Skeletal muscle cell (primary cell): ENCODE measurements around the gene NT5C1B.
"Not testable (repeated sequence)": the region's sequence is repeated elsewhere in the genome, so short reads cannot be mapped to it uniquely, and the experiment has no call there.

ENCODE experiments used
- DNase-seq: peaks from one replicate; pipeline ENCODE4 v3.0.0-alpha.2; 2010; ENCODE audit warnings: low read depth
- H3K4me3 ChIP-seq: 2 replicates; pipeline ENCODE4 v1.5.1; 2011; ENCODE audit warnings: low read depth, mild to moderate bottlenecking, control low read depth, low read length, moderate library complexity

Gene NT5C1B

DNA sequence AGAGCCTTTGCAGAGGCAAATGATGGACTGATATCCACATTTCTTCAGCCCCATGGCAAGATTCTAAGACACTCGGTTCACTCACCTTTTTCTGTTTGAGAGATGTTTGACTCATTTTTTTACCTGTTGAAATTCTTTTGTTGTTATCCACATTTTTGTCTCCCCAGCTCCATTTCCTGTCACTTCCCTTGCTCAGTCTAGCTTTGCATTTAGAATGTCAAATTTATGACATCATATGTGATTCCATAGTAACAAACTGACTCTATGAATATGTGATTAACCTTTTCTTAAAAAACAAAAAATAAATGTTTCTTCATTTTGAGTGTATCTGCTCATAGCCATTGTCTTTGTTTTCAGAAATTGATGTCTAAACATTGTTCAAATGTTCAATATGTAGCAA, at the start of gene NT5C1B:
Gene NT5C1B, minus strand, starts transcription at position 216 of the 400 bp plus-strand sequence. Its CDS starts 101 bp downstream, at position 115.
- no peak within 1 kb of the TSS for H3K4me3 ChIP-seq

DNA sequence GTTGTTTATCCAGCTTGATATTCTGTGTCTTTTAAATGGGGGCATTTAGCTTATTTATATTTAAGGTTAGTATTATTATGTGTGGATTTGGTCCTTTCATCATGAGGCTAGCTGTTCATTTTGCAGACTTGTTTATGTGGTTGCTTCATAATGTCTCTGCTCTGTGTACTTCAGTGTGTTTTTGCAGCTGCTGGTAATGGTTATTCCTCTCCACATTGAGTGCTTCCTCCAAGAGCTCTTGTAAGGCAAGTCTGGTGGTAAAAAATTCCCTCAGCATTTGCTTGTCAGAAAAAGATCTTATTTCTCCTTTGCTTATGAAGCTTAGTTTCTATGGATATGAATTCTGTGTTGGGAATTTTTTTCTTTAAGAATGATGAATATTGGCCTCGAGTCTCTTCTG, 47.8 kb upstream of the NT5C1B start:
- DNase-seq = no peak
- no peak overlapping the region for H3K4me3 ChIP-seq

More for the DNA sequence above, at the start of gene NT5C1B:
- no peak for DNase-seq

DNA sequence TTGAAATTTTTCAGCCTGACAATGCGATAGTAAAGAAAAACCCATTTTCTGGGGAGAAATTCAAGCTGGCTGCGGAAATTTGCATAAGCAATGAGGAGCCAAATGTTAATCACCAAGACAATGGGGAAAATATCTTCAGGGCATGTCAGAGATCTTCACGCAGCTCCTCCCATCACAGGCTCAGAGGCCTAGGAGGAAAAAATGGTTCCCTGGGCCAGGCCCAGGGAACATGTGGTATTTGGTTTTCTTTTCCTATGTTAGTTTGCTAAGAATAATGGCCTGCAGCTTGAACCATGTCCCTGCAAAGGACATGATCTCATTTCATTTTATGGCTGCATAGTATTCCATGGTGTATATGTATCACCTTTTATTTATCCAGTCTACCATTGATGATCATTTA, 43.3 kb upstream of the NT5C1B start:
- not testable (repeated sequence) for DNase-seq, H3K4me3 ChIP-seq

DNA sequence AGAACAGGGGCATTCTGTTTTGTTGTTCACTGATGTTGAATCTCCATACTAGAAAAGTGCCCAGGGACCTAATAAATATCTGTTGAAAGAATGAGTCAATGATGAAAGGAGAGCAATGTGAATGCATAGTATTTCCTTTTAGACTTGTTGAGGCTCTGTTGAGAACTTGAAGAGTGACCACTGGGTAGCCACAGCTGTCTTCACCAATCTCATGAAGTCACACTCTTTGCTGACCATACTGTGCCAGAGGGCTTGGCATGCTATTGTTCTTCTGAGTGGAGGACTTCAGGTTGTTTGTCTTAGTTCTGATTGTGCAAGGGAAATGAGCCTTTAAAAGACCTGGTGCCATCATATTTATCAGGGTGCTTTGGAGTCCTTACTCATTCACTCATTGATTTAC, 41.6 kb upstream of the NT5C1B start:
- DNase-seq = no peak
- H3K4me3 ChIP-seq = no peak overlapping the region

DNA sequence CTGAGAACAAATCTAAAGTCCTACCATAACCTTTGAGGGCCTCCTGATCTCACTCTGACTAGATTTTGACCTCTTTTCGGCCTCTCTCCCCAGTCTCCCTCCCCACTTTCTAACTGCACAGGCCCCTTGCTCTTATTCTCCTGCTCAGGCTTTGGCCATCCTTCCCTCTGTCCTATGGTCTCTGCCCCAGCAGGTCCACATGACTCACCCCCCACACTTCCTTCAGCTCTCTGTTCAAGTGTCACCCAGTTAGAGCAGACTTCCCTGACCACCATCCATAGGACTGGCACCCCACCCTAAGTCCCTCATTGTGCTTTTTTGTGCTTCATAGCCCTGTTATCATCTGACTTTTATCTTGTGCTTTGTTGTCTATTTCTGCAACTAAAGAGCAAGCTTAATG, 41.2 kb upstream of the NT5C1B start:
- no peak overlapping the region for H3K4me3 ChIP-seq
- no peak for DNase-seq

DNA sequence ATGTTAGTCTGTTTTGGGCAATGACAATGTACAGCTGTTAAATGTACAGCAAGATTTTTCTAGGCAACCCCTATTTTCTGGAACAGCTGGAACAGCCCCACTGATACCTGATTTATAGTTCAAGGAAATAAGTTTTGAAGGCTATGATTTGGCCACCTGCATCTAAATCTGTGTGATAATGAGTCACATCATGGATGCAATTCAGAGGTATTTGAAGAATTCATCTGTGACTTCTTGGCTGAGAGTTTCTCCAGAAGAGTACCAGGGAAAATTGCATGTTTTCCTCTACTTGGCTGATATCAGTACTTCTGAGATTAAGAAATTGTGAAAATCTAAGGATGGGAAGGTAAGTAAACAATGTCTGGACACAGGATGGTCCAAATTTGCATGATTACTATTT, 40.7 kb upstream of the NT5C1B start:
- no peak overlapping the region for H3K4me3 ChIP-seq
- DNase-seq = no peak

DNA sequence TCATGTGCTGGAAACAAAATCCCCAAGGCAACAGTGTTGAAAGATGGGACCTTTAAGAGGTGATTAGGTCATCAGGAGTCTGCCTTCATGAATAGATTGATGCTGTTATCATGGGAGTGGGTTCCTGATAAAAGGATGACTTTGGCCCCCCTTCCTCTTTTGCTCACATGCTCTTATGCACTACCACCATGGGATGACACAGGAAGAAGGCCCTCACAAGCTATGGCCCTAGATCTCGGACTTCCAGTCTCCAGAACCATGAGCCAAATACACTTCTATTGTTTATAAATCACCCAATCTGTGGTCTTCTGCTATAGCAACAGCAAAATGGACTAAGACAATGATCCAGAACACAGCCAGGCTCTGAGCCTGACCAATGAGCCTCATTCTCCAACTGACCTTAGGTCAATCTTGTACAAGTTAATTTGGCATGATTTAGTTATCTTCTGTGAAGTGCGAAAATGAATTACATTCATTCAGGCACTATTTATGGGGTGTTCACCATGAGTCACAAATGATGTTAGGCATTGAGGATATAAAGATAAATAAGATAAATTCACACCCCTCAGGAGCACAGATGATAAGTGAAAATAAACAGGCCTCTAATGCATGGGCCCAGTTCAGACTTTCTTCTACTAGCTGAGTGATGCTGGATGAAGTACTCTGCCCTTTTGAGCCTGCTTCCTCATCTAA, 37.7 kb upstream of the NT5C1B start:
- DNase-seq = no peak
- H3K4me3 ChIP-seq = no peak overlapping the region

DNA sequence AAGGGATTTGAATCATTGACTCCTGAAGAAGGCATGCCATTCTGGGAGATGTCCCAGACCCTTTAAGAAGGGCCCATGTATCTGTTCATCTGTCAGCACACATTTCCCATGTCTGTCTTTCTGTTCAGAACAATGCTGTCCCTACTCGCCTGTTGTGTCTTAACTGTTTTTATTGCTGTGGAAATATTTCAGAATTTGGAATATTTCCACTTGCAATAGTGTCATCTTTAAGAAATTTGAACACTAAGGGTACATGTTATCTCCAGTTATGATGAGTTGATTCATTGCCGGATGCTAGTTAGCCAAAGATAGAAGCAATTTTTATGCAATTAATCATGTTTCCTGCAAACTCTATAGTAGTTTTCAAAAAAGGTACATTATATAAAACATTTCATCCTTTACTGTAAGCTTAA, 36.9 kb upstream of the NT5C1B start:
- no peak overlapping the region for H3K4me3 ChIP-seq
- DNase-seq = peak; percentile 61

DNA sequence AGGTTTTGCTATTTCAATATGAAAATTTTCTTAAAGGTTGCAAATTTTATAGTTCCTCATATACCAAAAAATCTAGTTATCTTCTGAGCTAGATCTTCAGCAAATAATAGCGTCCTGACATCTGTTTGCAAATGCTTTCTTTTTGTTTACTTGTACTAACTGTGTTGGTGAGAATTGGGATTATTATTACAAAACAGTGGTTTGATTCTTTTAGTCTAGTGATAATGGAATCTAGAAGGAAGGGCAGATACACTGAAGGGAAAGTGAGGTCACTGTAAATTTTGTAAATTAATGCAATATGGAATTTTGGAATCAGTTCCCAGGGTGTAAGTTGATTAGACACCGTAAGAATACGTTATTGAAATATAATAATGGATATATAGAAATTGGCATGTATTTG, 36.2 kb upstream of the NT5C1B start:
- no peak overlapping the region for H3K4me3 ChIP-seq
- DNase-seq = no peak

DNA sequence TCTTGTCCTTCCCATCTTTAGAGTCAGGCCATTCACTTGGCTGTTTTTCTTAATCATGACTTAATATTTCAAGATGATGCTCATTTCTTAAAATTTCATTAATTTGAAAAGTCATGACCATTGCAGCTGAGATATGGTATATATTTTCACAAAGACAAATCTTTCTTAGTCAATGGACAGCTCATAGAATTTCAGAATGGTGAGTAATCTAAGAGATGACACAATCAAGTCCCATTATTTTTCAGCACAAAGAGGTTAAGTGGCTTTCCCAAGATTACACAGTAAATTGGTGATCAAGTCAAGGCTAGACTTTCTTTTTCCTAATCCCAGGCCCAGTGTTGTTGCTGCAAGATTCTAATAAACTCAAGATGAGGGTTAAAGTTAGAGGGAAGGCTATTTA, 34.4 kb upstream of the NT5C1B start:
- no peak overlapping the region for H3K4me3 ChIP-seq
- DNase-seq = peak; percentile 47

DNA sequence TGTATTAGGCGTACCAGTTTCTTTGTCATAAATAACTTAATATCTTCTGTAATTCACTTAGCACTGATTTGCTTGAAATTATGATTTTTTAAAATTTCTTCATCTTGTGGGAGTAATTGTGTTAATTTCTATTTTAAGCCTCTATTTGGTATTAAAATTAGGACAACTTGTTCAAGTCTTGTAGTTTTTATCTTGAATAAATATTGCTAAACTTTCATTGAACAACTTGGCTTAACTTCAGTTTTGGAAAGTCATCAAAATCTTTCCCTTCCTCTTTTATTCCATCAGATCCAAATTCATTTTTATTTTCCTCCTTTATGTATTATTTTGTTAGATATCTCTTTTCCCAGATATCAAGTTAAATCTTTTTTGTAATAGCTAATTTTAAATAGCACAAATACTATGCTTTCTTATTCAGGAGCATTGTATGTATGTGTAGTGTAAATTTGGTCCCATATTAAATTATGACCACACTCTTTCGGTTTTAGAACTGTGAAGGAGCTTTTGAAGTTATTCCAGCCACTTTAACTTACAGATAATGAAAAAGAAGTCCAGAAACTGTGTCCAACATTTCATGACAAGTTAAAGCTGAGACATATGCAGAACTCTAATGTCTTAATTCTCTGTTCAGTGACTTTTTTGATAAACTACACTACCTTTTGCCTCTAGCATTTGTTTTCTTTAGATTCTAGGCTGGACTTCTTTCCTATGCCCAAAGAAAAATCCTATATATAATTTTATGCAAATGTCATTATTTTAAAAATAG, 31.7 kb upstream of the NT5C1B start:
- H3K4me3 ChIP-seq = no peak overlapping the region
- DNase-seq = no peak

DNA sequence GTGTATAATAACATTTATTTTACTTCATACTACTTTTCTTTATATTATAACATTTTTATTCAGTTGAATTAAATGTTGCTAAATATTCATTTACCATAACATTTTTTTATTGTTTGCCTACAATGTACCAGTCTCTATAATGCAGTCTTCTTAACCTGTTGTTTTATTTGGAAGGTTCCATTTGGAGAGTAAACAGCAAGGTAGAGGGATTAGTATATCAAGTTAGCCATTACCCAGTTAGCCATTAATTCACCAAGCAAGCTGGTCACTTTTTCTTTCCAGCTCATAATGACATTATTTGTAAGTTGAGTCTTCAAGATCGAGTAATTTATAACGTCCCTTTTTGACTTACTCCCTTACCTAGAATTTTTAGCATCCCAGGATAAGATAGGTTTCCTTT, 29.7 kb upstream of the NT5C1B start:
- DNase-seq = no peak

DNA sequence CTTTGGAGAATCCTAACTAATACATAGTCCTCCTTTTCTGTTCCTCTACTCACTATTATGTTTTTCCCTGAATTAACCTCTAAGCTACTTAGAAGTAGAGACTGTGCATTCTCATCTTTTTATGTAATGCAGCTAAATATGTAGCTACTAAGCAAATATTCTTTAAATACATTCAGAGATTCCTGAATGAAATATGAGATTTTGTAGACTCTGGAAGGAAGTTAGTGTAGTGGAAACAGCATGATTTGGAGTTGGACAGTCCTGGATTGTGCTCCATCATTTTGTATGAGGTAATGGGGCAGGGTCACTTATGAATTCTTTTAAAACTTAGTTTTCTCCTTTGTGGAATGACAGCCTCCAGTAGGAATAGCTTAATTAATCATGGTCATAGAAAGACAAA, 24.7 kb upstream of the NT5C1B start:
- no peak for DNase-seq
- H3K4me3 ChIP-seq = no peak overlapping the region

More for the DNA sequence above, 29.7 kb upstream of the NT5C1B start:
- no peak overlapping the region for H3K4me3 ChIP-seq

DNA sequence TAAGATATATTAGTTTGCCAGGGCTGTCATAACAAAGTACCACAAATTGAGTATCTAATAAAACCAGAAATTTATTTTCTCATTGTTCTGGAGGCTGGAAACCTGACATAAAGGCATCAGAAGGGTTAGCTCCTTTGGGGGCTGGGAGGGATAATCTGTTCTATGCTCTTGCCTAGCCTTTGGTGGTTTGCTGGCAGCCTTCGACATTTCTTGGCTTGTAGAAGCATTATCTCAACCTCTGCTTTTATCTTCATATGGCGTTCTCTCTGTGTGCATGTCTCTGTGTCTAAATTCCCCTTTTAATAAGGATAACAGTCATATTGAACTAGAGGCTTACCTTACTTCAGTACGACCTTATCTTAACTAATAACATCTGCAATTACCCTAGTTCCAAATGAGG, 22.8 kb upstream of the NT5C1B start:
- no peak for DNase-seq
- no peak overlapping the region for H3K4me3 ChIP-seq

DNA sequence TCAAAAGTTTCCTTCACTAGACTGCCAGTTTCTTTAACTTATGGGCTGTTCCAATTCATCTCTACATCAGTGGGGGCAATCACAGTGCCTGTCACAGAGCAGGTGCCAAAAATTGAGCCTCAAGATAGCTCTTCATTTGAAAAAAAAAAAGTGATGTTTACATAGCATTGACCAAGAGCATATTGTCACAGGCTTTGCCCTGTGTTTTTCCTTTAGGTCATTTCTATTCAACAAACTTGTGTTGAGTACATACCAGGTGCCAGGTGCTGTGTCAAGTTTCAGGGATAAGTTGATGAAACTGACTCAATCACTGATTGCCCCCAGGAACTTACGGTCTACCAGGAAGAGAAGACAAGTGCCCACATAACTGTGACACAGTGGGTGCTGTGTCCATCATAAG, 22.2 kb upstream of the NT5C1B start:
- DNase-seq = no peak
- H3K4me3 ChIP-seq = no peak overlapping the region

DNA sequence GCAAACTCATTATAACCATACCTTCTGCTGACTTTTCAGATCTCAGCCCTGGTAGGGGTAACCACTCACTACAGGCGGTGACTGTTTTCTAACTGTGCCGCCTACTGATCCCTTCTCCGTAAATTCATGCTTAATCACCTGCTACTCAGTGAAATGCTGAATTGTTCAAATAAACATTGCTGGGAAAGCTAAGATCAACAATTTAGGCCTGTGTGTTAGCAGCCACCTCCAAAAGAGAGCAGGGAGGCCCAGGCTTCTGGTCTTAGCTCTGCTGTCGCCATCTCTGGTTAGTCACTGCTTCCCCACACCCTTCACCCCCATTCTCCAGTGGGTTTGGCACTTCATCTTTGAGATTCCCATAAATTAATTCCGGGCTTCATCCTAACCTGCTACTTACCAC, 21.8 kb upstream of the NT5C1B start:
- no peak overlapping the region for H3K4me3 ChIP-seq
- no peak for DNase-seq

DNA sequence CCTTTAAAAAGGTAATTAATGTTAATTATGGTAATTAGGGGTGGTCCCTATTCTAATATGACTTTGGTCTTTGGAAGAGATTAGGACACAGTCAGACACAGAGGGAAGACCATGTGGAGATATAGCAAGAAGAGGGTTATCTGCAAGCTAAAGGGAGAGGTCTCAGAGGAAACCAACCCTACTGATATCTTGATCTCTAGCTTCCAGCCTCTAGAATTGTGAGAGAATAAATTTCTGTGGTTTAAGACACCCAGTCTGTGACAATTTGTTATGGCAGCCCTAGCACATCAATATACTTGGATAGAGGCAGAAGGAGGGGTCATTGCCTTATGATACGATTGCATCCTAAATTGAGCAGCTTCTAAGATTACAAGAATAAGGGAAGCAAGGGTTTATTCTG, 21.3 kb upstream of the NT5C1B start:
- no peak for DNase-seq
- H3K4me3 ChIP-seq = no peak overlapping the region

DNA sequence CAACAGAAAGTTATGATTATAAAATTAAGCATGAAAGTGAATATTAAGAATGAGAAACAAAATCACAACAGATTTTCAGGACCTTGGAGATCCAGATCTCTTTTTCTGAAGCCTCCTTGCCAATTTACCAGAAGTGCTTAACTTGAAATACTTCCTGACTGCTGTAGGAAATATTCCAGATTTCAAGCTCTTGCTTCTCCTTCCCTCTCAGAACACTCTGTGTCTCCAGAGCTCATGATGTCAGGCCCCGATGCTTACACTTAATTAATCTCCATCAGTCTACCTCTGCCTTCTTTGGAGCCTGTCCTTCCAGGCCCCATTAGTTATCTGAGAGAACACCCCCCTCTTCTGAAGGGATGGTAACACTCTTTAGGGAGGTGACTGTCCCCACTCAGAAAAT, 20.7 kb upstream of the NT5C1B start:
- no peak for DNase-seq
- no peak overlapping the region for H3K4me3 ChIP-seq

DNA sequence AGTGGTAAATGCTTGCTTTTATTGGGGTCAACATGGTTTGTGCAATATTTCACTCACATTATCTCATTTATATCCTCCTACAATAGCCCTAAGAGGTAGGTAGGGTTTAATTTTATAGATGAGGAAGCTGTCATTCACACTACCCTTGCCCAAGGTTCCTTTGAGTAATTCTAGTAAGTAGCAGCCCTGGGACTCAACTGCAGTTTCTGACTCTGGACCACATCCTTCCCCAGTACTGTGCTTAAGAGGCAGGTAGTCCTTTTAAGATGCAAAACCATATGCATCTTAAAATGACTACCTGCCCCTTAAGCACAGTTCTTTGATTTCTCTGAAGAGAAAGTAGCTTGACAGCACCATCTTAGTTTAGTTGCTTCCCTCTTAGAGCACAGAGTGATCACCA, 15.7 kb upstream of the NT5C1B start:
- no peak for DNase-seq
- no peak overlapping the region for H3K4me3 ChIP-seq

DNA sequence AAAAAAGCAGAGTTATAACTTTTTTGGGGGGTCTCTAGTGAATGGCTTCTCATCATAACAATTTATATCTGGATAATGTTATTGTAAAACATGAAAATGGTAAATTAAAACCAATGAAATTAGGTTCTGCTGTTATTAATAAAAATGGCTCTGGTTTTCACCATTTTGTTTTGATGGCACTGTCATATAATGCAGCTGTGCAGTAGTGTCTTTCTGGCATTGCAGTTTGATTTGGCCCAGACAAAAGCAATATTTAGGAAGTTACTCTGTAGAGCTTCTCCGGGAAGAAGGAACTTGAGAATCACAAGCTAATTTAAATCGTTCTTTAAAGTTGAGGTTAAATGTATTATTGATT, 15.1 kb upstream of the NT5C1B start:
- no peak for DNase-seq
- no peak overlapping the region for H3K4me3 ChIP-seq

DNA sequence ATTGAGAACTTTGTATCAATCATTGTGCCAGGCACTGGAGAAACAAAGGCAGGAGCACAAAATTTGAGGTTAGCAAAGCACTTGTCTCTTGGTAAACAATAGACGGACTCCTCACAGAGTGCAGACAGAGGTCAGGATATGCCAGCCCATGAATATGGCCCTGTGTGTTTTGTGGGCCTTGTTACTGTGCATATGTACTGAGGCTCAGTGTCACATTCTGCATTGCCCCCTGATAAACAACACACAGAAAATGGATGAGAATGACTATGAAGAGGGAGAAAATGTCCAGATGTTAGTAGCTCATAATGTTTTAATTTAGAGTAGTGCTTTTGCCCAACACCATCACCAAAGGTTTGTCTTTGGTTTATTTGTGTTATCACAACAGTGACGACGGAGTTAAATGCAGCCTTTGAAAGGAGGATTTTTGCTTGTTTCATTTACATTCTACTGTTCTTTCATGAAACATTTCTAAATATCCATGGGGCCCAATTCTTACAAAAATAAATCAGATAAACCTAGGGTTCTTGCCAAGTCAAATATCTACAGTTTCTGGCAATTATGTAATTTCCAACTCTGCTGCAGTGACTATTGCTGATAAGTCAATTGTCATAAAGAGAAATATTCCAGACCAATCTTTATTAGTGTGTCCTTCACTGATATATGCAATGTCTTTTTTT, 14.6 kb upstream of the NT5C1B start:
- DNase-seq = no peak
- H3K4me3 ChIP-seq = no peak overlapping the region
